Hepatocyte (in vitro differentiated cells): ENCODE results near the gene P4HA1. TPM values are rescaled to one million over a fixed set of nuclear protein-coding genes. Genes with fewer than 3 reads are reported as not detected.

ENCODE experiments used
- DNase-seq: peaks from one replicate; pipeline ENCODE4 v3.0.0-alpha.2; 2016; ENCODE audit warnings: low spot score
- H2AFZ ChIP-seq: fragments of 200-600 bp; sonication (generic); 2 replicates; pipeline ENCODE4 v1.6.0; 2016; ENCODE audit warnings: antibody characterized with exemption, mild to moderate bottlenecking
- H3K27ac ChIP-seq: fragments of 200-600 bp; sonication (generic); 2 replicates; pipeline ENCODE4 v1.5.1; 2016; ENCODE audit warnings: mild to moderate bottlenecking
- H3K27me3 ChIP-seq: fragments of 200-600 bp; sonication (generic); 2 replicates; pipeline ENCODE4 v1.6.1; 2016
- H3K36me3 ChIP-seq: fragments of 200-600 bp; sonication (generic); replicated peaks from 2 replicates; pipeline ENCODE4 v1.5.1; 2016; ENCODE audit warnings: low read depth; ENCODE audit not compliant: insufficient read depth
- H3K4me1 ChIP-seq: fragments of 200-600 bp; sonication (generic); 2 replicates; pipeline ENCODE4 v1.5.1; 2016; ENCODE audit warnings: mild to moderate bottlenecking, moderate library complexity; ENCODE audit not compliant: insufficient read depth
- H3K4me2 ChIP-seq: fragments of 200-600 bp; sonication (generic); 2 replicates; pipeline ENCODE4 v1.6.0; 2016
- H3K4me3 ChIP-seq: fragments of 200-600 bp; sonication (generic); 2 replicates; pipeline ENCODE4 v1.5.1; 2016; ENCODE audit warnings: mild to moderate bottlenecking
- H3K79me2 ChIP-seq: fragments of 200-600 bp; sonication (generic); 2 replicates; pipeline ENCODE4 v1.6.0; 2017; ENCODE audit warnings: mild to moderate bottlenecking
- H3K9me2 ChIP-seq: fragments of 200-600 bp; sonication (generic); replicated peaks from 2 replicates; pipeline ENCODE4 v1.6.0; 2017; ENCODE audit warnings: mild to moderate bottlenecking; ENCODE audit not compliant: insufficient read depth
- H3K9me3 ChIP-seq: fragments of 200-600 bp; sonication (generic); 2 replicates; pipeline ENCODE4 v1.5.1; 2016; ENCODE audit warnings: low read depth, mild to moderate bottlenecking
- H4K20me1 ChIP-seq: fragments of 200-600 bp; sonication (generic); 2 replicates; pipeline ENCODE4 v1.6.0; 2016; ENCODE audit warnings: mild to moderate bottlenecking; ENCODE audit not compliant: insufficient read depth, poor library complexity, severe bottlenecking
- EZH2 ChIP-seq: fragments of 200-600 bp; sonication (generic); IDR thresholded peaks from 2 replicates; pipeline ENCODE4 v1.6.1; 2016; ENCODE audit warnings: antibody characterized with exemption, mild to moderate bottlenecking, borderline replicate concordance
- EZH2phosphoT487 ChIP-seq: fragments of 200-600 bp; sonication (generic); IDR thresholded peaks from one replicate; pipeline ENCODE4 v1.6.1; 2018; ENCODE audit warnings: antibody characterized with exemption, mild to moderate bottlenecking, low read depth, moderate library complexity; ENCODE audit not compliant: unreplicated experiment, severe bottlenecking
- WGBS: methylation state at CpG from one replicate; pipeline ENCODE4 v1.1.6; 2016; ENCODE audit warnings: low lambda C conversion rate; ENCODE audit errors: missing lambda C conversion rate; 5-methylcytosine and 5-hydroxymethylcytosine counted together
- polyA plus RNA-seq: library from polyadenylated mRNA; unstranded; fragments of >200 nt; fragmentation: Nextera tagmentation; extraction: Ambion mirVana; gene quantifications from 2 replicates; pipeline ENCODE4 v1.2.1, GENCODE V29; 2016
- total RNA-seq: library from RNA; depleted of rRNA; stranded (reverse); fragments of >200 nt; gene quantifications from 2 replicates; pipeline ENCODE4 v1.2.3, GENCODE V29; 2014
- TF ChIP-seq, protein P1 (sequence below): fragments of 200-600 bp; sonication (generic); IDR thresholded peaks from 2 replicates; pipeline ENCODE4 v1.5.1; 2016; ENCODE audit warnings: antibody characterized with exemption, mild to moderate bottlenecking; ENCODE audit not compliant: poor library complexity

P4HA1 gene
- total and polyA plus RNA-seq, 2 experiments from 2014 or later, result 140 to 145 TPM

DNA sequence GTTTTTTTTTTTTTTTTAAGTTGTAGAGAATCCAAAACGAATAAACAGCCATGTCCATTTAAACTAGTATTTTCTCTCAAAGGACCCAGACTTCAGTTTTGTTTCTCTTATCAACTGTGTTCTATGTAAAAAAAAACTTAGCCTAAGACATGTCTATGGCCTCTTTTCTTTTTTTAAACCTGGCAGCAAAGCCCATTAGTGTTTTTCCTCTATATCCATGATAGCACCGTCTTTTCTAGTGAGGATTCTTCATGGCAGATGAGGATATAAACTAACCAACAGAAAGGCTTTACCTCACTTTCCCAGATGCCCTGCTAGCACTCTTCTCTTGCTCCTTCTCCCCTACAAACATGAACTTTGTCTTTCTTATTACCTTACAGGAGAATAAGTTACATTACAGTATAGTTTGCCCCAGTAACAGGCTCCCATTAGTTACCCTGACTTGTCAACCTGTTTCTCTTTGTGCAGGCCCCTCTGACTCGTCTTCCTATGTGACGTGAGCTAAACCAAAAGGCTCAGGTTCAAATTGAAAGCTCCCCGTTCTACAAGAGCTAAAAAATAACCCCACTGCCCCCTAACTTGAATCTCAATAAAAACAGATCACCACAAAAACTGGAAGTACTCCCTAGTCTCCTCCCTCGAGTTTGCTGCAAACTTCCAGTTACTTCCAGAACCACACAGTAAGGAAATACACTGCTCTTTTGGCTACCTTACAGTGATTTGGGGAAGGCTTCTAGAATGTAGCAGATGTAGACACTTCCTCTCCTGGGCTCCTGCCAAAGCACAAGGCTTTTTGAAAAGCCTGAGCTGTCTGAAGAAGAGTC, 20.1 kb downstream of the P4HA1 start:
- Histone ChIP-seq H3K27ac (peak overlapping the region; percentile 65), H3K27me3 (no peaks in the 10 kb centered on the region), H3K4me2 (peak overlapping the region; percentile 58), H3K4me3 (no peak overlapping the region), H3K4me1 (peaks cover 14% of the 10 kb centered on the region), H3K9me2 (no peaks in the 10 kb centered on the region), H4K20me1 (no peaks in the 10 kb centered on the region), H3K36me3 (peaks cover 3% of the 10 kb centered on the region), H2AFZ (no peak overlapping the region), H3K9me3 (no peaks in the 10 kb centered on the region), H3K79me2 (peaks cover 64% of the 10 kb centered on the region)
- WGBS, result 73% methylated on average over 6 of the region's 6 CpGs
- TF ChIP-seq, protein P1, sequence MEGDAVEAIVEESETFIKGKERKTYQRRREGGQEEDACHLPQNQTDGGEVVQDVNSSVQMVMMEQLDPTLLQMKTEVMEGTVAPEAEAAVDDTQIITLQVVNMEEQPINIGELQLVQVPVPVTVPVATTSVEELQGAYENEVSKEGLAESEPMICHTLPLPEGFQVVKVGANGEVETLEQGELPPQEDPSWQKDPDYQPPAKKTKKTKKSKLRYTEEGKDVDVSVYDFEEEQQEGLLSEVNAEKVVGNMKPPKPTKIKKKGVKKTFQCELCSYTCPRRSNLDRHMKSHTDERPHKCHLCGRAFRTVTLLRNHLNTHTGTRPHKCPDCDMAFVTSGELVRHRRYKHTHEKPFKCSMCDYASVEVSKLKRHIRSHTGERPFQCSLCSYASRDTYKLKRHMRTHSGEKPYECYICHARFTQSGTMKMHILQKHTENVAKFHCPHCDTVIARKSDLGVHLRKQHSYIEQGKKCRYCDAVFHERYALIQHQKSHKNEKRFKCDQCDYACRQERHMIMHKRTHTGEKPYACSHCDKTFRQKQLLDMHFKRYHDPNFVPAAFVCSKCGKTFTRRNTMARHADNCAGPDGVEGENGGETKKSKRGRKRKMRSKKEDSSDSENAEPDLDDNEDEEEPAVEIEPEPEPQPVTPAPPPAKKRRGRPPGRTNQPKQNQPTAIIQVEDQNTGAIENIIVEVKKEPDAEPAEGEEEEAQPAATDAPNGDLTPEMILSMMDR, result no peak
- TF ChIP-seq EZH2phosphoT487 (no peak), EZH2 (no peak)
- peak; percentile 37 for DNase-seq

DNA sequence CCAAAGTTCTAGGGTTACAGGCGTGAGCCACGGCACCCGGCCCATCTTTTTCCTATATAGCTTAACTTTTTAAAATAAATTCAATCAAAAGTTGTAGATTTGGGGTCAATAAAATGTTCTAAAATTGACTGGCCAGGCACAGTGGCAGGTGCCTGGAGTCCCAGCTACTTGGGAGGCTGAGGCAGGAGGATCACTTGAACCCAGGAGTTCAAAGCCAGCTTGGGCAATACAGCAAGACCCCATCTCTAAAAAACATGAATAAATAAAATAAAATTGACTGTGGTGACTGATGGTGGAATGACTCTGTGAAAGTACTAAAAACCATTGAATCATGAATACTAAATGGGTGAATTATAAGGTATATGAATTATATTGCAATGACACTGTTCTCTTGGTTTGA, 20.8 kb downstream of the P4HA1 start:
- Histone ChIP-seq H3K79me2 (peaks cover 58% of the 10 kb centered on the region), H3K4me3 (no peak overlapping the region), H3K4me2 (no peak overlapping the region), H3K4me1 (peaks cover 14% of the 10 kb centered on the region), H3K9me2 (no peaks in the 10 kb centered on the region), H2AFZ (no peak overlapping the region), H3K27me3 (no peaks in the 10 kb centered on the region), H3K27ac (no peak overlapping the region), H3K9me3 (no peaks in the 10 kb centered on the region), H4K20me1 (no peaks in the 10 kb centered on the region), H3K36me3 (peaks cover 5% of the 10 kb centered on the region)
- TF ChIP-seq EZH2, result no peak
- no peak for TF ChIP-seq EZH2phosphoT487
- TF ChIP-seq, protein P1, result no peak
- WGBS, result 96% methylated on average over 3 of the region's 3 CpGs
- no peak for DNase-seq

DNA sequence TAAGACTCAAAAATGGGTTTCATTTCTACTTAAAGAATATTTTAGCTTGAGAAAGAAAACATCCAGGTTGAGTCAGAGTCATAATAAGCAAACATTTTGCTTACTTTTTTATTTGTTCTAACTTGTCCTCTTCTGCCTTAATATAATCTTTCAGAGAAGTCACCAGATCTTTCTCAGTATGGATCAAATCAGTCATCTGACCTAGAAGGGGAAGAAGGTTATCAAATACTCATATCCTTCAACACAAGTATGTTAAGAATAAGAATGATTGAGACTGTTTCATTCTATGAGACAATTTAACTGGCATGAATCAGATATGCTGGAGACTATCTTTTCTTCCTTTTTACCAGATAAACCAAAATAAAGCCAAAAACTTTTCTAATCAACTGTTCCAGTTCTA, 23.0 kb downstream of the P4HA1 start:
- peaks cover 5% of the 10 kb centered on the region for H3K36me3 ChIP-seq
- TF ChIP-seq, protein P1, result no peak
- TF ChIP-seq EZH2 (no peak), EZH2phosphoT487 (no peak)
- no peak overlapping the region for H2AFZ ChIP-seq
- no peak overlapping the region for H3K27ac ChIP-seq
- no peaks in the 10 kb centered on the region for H3K27me3 ChIP-seq
- H3K4me3 ChIP-seq, result no peak overlapping the region
- no peaks in the 10 kb centered on the region for H4K20me1 ChIP-seq
- no peak for DNase-seq
- H3K9me2 ChIP-seq, result no peaks in the 10 kb centered on the region
- peaks cover 14% of the 10 kb centered on the region for H3K4me1 ChIP-seq
- peaks cover 37% of the 10 kb centered on the region for H3K79me2 ChIP-seq
- H3K4me2 ChIP-seq, result no peak overlapping the region
- no peaks in the 10 kb centered on the region for H3K9me3 ChIP-seq
